HPDE6-E6E7 (cell line): ENCODE results near the gene NCAPH2.

ENCODE experiments used
- DNase-seq: peaks from one replicate; pipeline ENCODE4 v3.0.0; 2011; ENCODE audit warnings: missing footprints; ENCODE audit errors: extremely low spot score

Gene NCAPH2

GRCh38 chr22:50474710-50475651, 33.0 kb upstream of the NCAPH2 start, which contains the start of gene SBF1:
Gene SBF1, minus strand, starts transcription at chr22:50475035. Its CDS starts 195 bp downstream, at chr22:50474840.
- DNase-seq, result peak; percentile 95

DNA sequence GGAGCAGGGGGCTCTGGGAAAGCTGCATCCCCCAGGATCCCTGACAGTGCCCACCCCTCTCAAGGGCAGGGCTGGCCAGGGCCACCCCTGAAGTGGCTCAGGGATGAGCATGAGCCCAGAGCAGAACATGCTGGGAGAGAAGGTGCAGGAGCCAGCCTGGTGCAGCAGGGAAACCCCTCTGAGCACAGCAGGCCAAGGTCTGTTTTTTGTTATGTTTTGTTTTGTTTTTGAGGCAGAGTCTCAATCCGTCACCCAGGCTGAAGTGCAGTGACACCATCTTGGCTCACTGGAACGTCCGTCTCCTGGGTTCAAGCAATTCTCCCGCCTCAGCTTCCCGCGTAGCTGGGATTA, 32.4 kb upstream of the NCAPH2 start:
- no peak for DNase-seq

GRCh38 chr22:50476868-50477267, 31.2 kb upstream of the NCAPH2 start:
- DNase-seq, result no peak

GRCh38 chr22:50477923-50478322, 30.1 kb upstream of the NCAPH2 start:
- DNase-seq, result no peak

- no peak for DNase-seq
These were observed 28.3 kb upstream of the NCAPH2 start for GRCh38 chr22:50479721-50480120.

GRCh38 chr22:50481045-50481439, 27.0 kb upstream of the NCAPH2 start:
- DNase-seq, result no peak

- no peak for DNase-seq
These were observed 26.5 kb upstream of the NCAPH2 start, which contains the start of gene ADM2 for GRCh38 chr22:50481440-50482106. Gene ADM2, plus strand, starts transcription at chr22:50481543. Its CDS starts 305 bp downstream, at chr22:50481848.

GRCh38 chr22:50482107-50483074, 25.6 kb upstream of the NCAPH2 start:
- no peak for DNase-seq

- DNase-seq, result no peak
These were observed 24.9 kb upstream of the NCAPH2 start for GRCh38 chr22:50483106-50483505.

DNA sequence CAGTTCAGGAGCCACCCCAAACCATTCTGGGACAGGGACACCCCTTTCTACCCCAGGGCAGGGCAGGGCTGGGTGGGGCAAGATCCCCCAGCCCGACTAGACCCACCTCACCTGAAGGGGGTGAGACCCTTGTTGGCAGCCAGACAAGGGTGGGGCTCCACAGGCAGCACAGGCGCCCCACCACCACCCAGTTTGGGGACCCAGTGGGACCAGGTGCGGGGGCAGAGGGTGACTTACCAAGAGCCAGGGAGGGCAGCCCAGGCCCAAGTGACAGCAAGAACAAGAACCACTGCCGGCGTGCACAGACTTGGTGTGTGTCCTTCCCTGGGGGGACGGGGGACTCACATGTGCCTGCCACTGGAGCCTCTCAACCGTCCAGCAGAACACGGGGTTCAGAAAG, 24.5 kb upstream of the NCAPH2 start:
- no peak for DNase-seq

GRCh38 chr22:50483977-50484853, 23.8 kb upstream of the NCAPH2 start:
- no peak for DNase-seq

DNA sequence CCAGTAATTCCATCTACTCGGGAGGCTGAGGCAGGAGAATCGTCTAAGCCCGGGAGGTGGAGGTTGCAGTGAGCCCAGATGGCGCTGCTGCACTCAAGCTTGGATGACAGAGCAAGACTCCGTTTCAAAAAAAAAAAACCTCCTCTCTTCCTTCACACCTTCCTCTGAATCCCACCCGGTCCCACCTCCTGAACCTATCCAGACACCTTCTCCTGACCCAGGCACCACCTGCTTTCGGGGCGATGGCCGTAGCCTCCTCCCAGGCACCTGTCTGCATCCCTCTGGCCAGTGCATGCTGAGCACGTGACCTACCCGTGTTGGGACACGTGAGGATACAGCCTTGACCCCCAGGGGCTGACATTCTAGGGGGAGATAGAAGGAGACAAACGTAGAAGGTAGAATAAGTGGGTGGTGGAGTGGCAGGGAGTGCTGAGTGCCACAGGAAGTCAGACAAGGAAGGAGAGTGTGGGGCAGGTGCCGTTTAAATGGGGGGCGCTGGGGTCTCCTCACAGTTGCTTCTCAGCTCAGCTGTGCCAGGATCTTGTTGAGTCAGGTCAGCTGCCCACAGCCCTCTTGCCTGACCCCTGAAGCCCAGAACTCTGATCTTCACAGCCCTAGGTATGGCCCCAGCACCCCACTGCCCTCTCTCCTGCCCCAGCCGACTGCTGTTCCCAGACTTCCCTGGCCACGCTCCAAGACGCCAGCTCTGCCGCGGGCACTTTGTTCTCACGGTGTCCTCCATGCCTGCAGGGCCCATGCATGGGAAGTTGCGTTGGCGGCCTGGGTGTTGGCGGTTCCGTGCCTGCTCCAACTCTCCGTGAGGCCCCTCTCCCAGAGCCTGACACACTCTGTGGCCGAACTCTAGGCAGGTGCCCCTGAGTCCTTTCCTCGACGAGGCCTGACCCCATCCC, 22.5 kb upstream of the NCAPH2 start:
- no peak for DNase-seq

GRCh38 chr22:50486561-50487289, 21.3 kb upstream of the NCAPH2 start, which contains the start of gene MIOX:
Gene MIOX, plus strand, starts transcription at chr22:50486859. Its CDS starts 39 bp downstream, at chr22:50486898.
- DNase-seq, result no peak

- DNase-seq, result no peak
These were observed 20.6 kb upstream of the NCAPH2 start for GRCh38 chr22:50487290-50488005.

GRCh38 chr22:50488006-50488677, 19.9 kb upstream of the NCAPH2 start:
- no peak for DNase-seq

- DNase-seq, result no peak
These were observed 19.1 kb upstream of the NCAPH2 start for GRCh38 chr22:50488886-50489285.
